IMR-90 (cell line): ENCODE data around the gene PLCB4. TPM values are rescaled to one million over a fixed set of nuclear protein-coding genes. Genes with fewer than 3 reads are reported as not detected.

ENCODE experiments used
- ATAC-seq: fragments of 200-7000 bp; cut with Tn5 transposase; 2 replicates; pipeline ENCODE4 v1.9.1; 2020; ENCODE audit warnings: low read depth, mild to moderate bottlenecking, moderate library complexity
- BruUV-seq: library from RNA; stranded (reverse); fragments of 400-500 nt; replicated peaks from 2 replicates; lab custom pipeline; 2021; lab: Mats Ljungman, UMichigan
- CTCF ChIA-PET: fragments of 300-600 bp; formaldehyde crosslinking; extraction: SDS; loops from one replicate; lab custom pipeline; 2021; ENCODE audit warnings: antibody characterized with exemption; lab: Yijun Ruan, JAX
- POLR2A ChIA-PET: fragments of 300-600 bp; sonication (Branson Sonifier 250); formaldehyde crosslinking; loops from one replicate; lab custom pipeline; 2022; ENCODE audit warnings: antibody characterized with exemption; ENCODE audit not compliant: unreplicated experiment; lab: Charles Lee
- DNase-seq: peaks from one replicate; pipeline ENCODE4 v3.0.0; 2013
- H2AFZ ChIP-seq: replicated peaks from 2 replicates; pipeline ENCODE3; 2013; ENCODE audit warnings: low read length, mild to moderate bottlenecking; ENCODE audit not compliant: poor library complexity
- H2AK5ac ChIP-seq: 2 replicates; pipeline ENCODE4 v1.6.1; 2013; ENCODE audit warnings: low read depth, low read length, inconsistent platforms
- H2AK9ac ChIP-seq: replicated peaks from 2 replicates; pipeline ENCODE3; 2013; ENCODE audit warnings: mild to moderate bottlenecking, low read depth, low read length, moderate library complexity; ENCODE audit not compliant: poor library complexity
- H2BK120ac ChIP-seq: 2 replicates; pipeline ENCODE4 v1.6.1; 2013; ENCODE audit warnings: low read depth, low read length, inconsistent platforms
- H2BK15ac ChIP-seq: 3 replicates; pipeline ENCODE4 v1.6.1; 2013; ENCODE audit warnings: low read depth, low read length, inconsistent platforms
- H2BK20ac ChIP-seq: 2 replicates; pipeline ENCODE4 v1.6.1; 2013; ENCODE audit warnings: low read depth, mild to moderate bottlenecking, inconsistent platforms, low read length, moderate library complexity
- H2BK5ac ChIP-seq: 2 replicates; pipeline ENCODE4 v1.6.1; 2013; ENCODE audit warnings: mild to moderate bottlenecking, low read depth, low read length, inconsistent platforms; ENCODE audit not compliant: poor library complexity, severe bottlenecking
- H3K14ac ChIP-seq: replicated peaks from 2 replicates; pipeline ENCODE4 v1.6.1; 2013; ENCODE audit warnings: low read depth, low read length, inconsistent platforms
- H3K18ac ChIP-seq: 2 replicates; pipeline ENCODE4 v1.6.1; 2013; ENCODE audit warnings: low read depth, low read length, control low read depth
- H3K23ac ChIP-seq: 2 replicates; pipeline ENCODE4 v1.6.1; 2013; ENCODE audit warnings: low read depth, low read length, inconsistent platforms
- H3K27ac ChIP-seq: 2 replicates; pipeline ENCODE4 v1.5.1; 2013; ENCODE audit warnings: mild to moderate bottlenecking, control low read depth, low read length; ENCODE audit not compliant: insufficient read depth
- H3K27me3 ChIP-seq: 2 replicates; pipeline ENCODE4 v1.6.1; 2013; ENCODE audit warnings: low read length; ENCODE audit not compliant: control insufficient read depth, insufficient read depth
- H3K36me3 ChIP-seq: 2 replicates; pipeline ENCODE4 v1.6.1; 2013; ENCODE audit warnings: low read length, mixed read lengths; ENCODE audit not compliant: control insufficient read depth, insufficient read depth
- H3K4ac ChIP-seq: 2 replicates; pipeline ENCODE4 v1.6.1; 2013; ENCODE audit warnings: low read depth, low read length, inconsistent platforms
- H3K4me1 ChIP-seq: 2 replicates; pipeline ENCODE4 v1.6.1; 2013; ENCODE audit warnings: low read length, mixed read lengths; ENCODE audit not compliant: control insufficient read depth, insufficient read depth
- H3K4me2 ChIP-seq: 2 replicates; pipeline ENCODE4 v1.6.1; 2013; ENCODE audit warnings: low read depth, mild to moderate bottlenecking, control low read depth, low read length, moderate library complexity
- H3K4me3 ChIP-seq: 2 replicates; pipeline ENCODE4 v1.5.1; 2013; ENCODE audit warnings: low read depth, mild to moderate bottlenecking, control low read depth, low read length, moderate library complexity; ENCODE audit not compliant: insufficient read depth
- H3K56ac ChIP-seq: 2 replicates; pipeline ENCODE4 v1.6.1; 2013; ENCODE audit warnings: low read length, inconsistent platforms; ENCODE audit not compliant: insufficient read depth; ENCODE audit errors: extremely low read depth
- H3K79me1 ChIP-seq, 2 experiments: 2 replicates each; pipeline ENCODE4 v1.6.1; 2013; ENCODE audit warnings: low read length in 2 of 2, inconsistent platforms in 1 of 2, low read depth in 1 of 2
- H3K9ac ChIP-seq: 2 replicates; pipeline ENCODE4 v1.6.1; 2013; ENCODE audit warnings: low read depth, low read length, control low read depth
- H3K9me1 ChIP-seq: 2 replicates; pipeline ENCODE4 v1.6.1; 2013; ENCODE audit warnings: low read length, inconsistent platforms; ENCODE audit not compliant: insufficient read depth
- H3K9me3 ChIP-seq: 2 replicates; pipeline ENCODE4 v1.6.1; 2013; ENCODE audit warnings: low read length; ENCODE audit not compliant: control insufficient read depth, insufficient read depth
- H4K20me1 ChIP-seq: 2 replicates; pipeline ENCODE4 v1.6.1; 2013; ENCODE audit warnings: low read length, inconsistent platforms; ENCODE audit not compliant: insufficient read depth
- H4K5ac ChIP-seq: 2 replicates; pipeline ENCODE4 v1.6.1; 2013; ENCODE audit warnings: mild to moderate bottlenecking, low read depth, low read length, control low read depth
- H4K8ac ChIP-seq, 2 experiments: 2 replicates each; pipeline ENCODE4 v1.6.1; 2013; ENCODE audit warnings: low read depth in 2 of 2, low read length in 2 of 2, control low read depth in 1 of 2, inconsistent platforms in 1 of 2
- H4K91ac ChIP-seq: 2 replicates; pipeline ENCODE4 v1.6.1; 2013; ENCODE audit warnings: low read depth, low read length, inconsistent platforms; ENCODE audit not compliant: insufficient read depth
- CEBPB ChIP-seq: IDR thresholded peaks from 2 replicates; pipeline ENCODE4 v1.6.1; 2012; ENCODE audit warnings: low read depth, low read length, improper control_type of control experiment
- FOS ChIP-seq: fragments of 150-350 bp; IDR thresholded peaks from 2 replicates; pipeline ENCODE4 v1.6.1; 2016; ENCODE audit warnings: low read depth, low read length
- dilution Hi-C: fragments of 300-500 bp; cut with HindIII; formaldehyde crosslinking; loops from one replicate; pipeline ENCODE4 v1.14.3; 2018; ENCODE audit warnings: low sequenced_read_pairs; ENCODE audit not compliant: unreplicated experiment
- in situ Hi-C: fragments of 300-500 bp; cut with MboI; formaldehyde crosslinking; loops from 3 replicates; pipeline ENCODE4 v1.14.3; 2019; ENCODE audit warnings: low sequenced_read_pairs, inconsistent platforms, mixed read lengths
- intact Hi-C: fragments of 100-400 bp; cut with micrococcal nuclease; formaldehyde crosslinking; loops from 2 replicates; pipeline ENCODE4 v1.10.0; 2022
- polyA plus RNA-seq, 3 experiments: library from polyadenylated mRNA; depleted of rRNA; stranded (reverse); fragments of >200 nt; gene quantifications; 2 replicates each; pipeline ENCODE4 v1.2.3, GENCODE V29; 2012; ENCODE audit warnings: low replicate concordance in 1 of 3
- total RNA-seq: library from RNA; depleted of rRNA; stranded (reverse); fragments of >200 nt; gene quantifications from 2 replicates; pipeline ENCODE4 v1.2.3, GENCODE V29; 2012

Gene PLCB4
- total and polyA plus RNA-seq, 2 of the 4 experiments (the other 2 are of a cell fraction) = 12.5 to 24.0 TPM

DNA sequence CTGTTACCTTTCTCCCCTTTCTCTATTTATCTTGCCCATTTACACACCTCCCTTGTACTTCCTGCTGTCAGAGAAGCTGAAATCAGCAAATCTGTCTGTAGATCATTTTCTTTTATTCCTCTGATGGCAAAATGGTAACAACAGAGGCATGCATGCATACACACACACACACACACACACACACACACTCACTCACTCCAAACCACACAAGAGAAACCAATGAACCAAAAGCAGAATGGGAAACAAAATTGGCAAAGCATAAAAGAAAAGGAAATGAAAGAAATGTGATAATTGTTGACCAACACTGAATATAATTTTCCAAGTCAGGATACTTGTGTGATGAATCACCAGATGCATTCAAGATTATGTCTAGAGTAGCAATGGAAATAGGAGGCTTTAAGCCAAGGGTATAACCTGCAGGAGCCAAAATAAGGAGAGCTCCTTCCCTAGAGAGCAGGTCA is 172.4 kb downstream of the PLCB4 start:
- TF ChIP-seq CEBPB = no peak
- TF ChIP-seq FOS = peak; percentile 52; the same call in 1 of the 2 replicates

More for the DNA sequence above, 172.4 kb downstream of the PLCB4 start:
- Histone ChIP-seq H3K18ac (no peak overlapping the region), H2BK15ac (no peak overlapping the region), H3K9me1 (peaks cover 14% of the 10 kb centered on the region), H3K4ac (no peak overlapping the region), H2BK5ac (peak overlapping the region; percentile 50), H4K8ac (no peak overlapping the region), H3K9ac (no peak overlapping the region), H4K20me1 (peaks cover 29% of the 10 kb centered on the region; the same call in 1 of the 2 replicates), H4K91ac (no peak overlapping the region), H3K14ac (no peak overlapping the region), H3K9me3 (no peaks in the 10 kb centered on the region), H3K79me1 (peaks cover 25 to 74% of the 10 kb centered on the region in 2 experiments), H3K27me3 (no peaks in the 10 kb centered on the region), H4K5ac (no peak overlapping the region), H2AK9ac (no peak overlapping the region), H3K56ac (no peak overlapping the region), H3K4me1 (peaks cover 6% of the 10 kb centered on the region), H3K27ac (no peak overlapping the region), H3K36me3 (no peaks in the 10 kb centered on the region; the same call in 1 of the 2 replicates), H2BK20ac (no peak overlapping the region), H2AFZ (no peak overlapping the region), H3K4me3 (no peak overlapping the region), H2AK5ac (no peak overlapping the region), H3K4me2 (peak overlapping the region; percentile 15; the same call in 1 of the 2 replicates), H2BK120ac (no peak overlapping the region), H3K23ac (no peak overlapping the region)
- DNase-seq (peak; percentile 54), ATAC-seq (peak; percentile 76)
- intact Hi-C loops = no loop called here
- dilution Hi-C loops = no loop called here
- ChIA-PET CTCF (interaction anchor here (1.0 kb wide), 1 partner anchor 152 kb away, joined by 3 read pairs; no protein-coding TSS in a partner anchor), POLR2A (no interaction called here)
- BruUV-seq = no TSS peak
- in situ Hi-C loops = no loop called here
